Transverse colon (tissue), 3 donors: ENCODE results near the gene MAGI2.

Experiments used
- CTCF ChIP-seq, 5 experiments: fragments of 200-600 bp in 3 of 5; fragments of 450-650 bp in 2 of 5; sonication (generic) in 3 of 5; IDR thresholded peaks; 1 replicate in 2 of 5; 2 replicates in 3 of 5; pipeline ENCODE4 v1.5.1; 2016 to 2017; ENCODE audit warnings: antibody characterized with exemption in 5 of 5, inconsistent platforms in 3 of 5, mild to moderate bottlenecking in 2 of 5, moderate library complexity in 1 of 5
- EP300 ChIP-seq: sonication (generic); formaldehyde crosslinking; IDR thresholded peaks from one replicate; pipeline ENCODE4 v1.6.1; 2017; ENCODE audit warnings: antibody characterized with exemption, low read depth
- POLR2A ChIP-seq: fragments of 450-650 bp; IDR thresholded peaks from one replicate; pipeline ENCODE4 v1.6.1; 2016; ENCODE audit warnings: antibody characterized with exemption, mild to moderate bottlenecking, moderate library complexity

- no peak for TF ChIP-seq POLR2A
- TF ChIP-seq EP300: no peak
- TF ChIP-seq CTCF (IDR thresholded peaks at IDR 0.05): no peak
Observed at GRCh38 chr7:79436378-79436777, 17.1 kb downstream of the MAGI2 start.
